AG09319 (cell line): ENCODE data around the gene OPRL1.
"Not testable (repeated sequence)": the region's sequence is repeated elsewhere in the genome, so short reads cannot be mapped to it uniquely, and the experiment has no call there.

ENCODE experiments used
- DNase-seq: peaks from one replicate; pipeline ENCODE4 v3.0.0-alpha.2; 2010; ENCODE audit warnings: low read depth; ENCODE audit errors: extremely low read depth
- TF ChIP-seq, protein P1 (sequence below): IDR thresholded peaks from 2 replicates; pipeline ENCODE4 v1.5.1; 2011; ENCODE audit warnings: low read depth, mild to moderate bottlenecking, inconsistent platforms, low read length, moderate library complexity

OPRL1 gene

DNA sequence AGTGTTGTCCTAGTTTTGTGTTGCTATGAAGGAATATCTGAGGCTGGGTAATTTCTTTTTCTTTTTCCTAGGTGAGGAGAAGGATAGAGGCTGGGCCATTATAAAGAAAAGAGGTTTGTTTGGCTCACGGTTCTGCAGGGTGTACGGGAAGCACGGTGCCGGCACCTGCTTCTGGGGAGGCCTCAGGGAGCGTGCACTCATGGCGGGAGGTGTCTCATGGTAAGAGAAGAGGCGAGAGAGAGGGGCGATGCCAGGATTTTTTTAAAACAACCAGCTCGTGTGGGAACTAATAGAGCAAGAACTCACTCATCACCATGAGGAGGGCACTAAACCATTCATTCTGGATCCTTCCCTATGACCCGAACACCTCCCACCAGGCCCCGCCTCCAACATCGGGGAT lies 41.7 kb downstream of the OPRL1 start:
- TF ChIP-seq, protein P1, sequence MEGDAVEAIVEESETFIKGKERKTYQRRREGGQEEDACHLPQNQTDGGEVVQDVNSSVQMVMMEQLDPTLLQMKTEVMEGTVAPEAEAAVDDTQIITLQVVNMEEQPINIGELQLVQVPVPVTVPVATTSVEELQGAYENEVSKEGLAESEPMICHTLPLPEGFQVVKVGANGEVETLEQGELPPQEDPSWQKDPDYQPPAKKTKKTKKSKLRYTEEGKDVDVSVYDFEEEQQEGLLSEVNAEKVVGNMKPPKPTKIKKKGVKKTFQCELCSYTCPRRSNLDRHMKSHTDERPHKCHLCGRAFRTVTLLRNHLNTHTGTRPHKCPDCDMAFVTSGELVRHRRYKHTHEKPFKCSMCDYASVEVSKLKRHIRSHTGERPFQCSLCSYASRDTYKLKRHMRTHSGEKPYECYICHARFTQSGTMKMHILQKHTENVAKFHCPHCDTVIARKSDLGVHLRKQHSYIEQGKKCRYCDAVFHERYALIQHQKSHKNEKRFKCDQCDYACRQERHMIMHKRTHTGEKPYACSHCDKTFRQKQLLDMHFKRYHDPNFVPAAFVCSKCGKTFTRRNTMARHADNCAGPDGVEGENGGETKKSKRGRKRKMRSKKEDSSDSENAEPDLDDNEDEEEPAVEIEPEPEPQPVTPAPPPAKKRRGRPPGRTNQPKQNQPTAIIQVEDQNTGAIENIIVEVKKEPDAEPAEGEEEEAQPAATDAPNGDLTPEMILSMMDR, result no peak

DNA sequence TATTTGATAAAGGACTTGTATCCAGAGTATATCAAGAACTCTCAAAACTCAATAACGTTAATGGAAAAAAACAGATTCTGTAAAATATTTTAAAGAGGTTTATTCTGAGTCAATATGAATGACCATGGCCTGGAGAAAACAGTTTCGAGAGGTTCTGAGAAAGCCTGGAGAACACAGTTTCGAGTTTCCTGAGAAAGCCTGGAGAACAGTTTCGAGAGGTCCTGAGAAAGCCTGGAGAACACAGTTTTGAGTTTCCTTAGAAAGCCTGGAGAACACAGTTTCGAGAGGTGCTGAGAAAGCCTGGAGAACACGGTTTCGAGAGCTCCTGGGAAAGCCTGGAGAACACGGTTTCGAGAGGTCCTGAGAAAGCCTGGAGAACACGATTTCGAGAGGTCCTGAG lies 43.0 kb downstream of the OPRL1 start:
- not testable (repeated sequence) for DNase-seq

More for the DNA sequence above, 41.7 kb downstream of the OPRL1 start:
- no peak for DNase-seq

DNA sequence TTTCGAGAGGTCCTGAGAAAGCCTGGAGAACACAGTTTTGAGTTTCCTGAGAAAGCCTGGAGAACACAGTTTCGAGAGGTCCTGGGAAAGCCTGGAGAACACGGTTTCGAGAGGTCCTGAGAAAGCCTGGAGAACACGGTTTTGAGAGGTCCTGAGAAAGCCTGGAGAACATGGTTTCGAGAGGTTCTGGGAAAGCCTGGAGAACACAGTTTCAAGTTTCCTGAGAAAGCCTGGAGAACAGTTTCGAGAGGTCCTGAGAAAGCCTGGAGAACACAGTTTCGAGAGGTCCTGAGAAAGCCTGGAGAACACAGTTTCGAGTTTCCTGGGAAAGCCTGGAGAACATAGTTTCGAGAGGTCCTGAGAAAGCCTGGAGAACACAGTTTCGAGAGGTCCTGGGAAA lies 43.6 kb downstream of the OPRL1 start:
- not testable (repeated sequence) for DNase-seq

DNA sequence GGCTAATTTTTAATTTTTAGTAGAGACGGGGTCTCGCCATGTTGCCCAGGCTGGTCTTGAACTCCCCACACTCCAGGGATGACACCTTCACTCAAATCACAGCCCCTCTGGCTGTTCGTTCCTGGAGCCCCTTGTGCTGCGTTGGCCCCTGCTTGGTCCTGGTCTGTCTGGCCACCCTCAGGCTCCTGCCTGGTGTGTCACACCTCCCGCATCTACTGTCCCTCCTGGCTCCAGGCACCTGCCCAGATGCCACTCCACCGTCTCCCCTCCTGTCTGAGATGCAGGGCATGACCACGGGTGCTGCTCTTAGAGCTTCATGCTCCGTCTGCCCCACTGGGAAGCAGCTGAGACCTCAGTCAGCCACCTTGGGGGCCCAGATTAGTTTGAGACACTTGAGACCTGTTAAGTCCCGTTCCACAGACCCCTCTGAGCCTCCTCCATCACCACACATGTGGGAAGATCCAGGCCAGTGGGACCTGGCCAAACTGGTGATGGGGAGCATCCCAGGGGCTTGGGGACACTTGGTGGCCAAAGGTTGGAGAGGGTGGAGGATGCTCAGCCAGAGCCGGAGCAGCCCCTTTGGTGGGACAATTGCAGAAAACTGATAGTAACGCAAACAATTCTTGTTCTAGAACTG lies 49.4 kb downstream of the OPRL1 start:
- TF ChIP-seq, protein P1, result no peak
- DNase-seq, result no peak

DNA sequence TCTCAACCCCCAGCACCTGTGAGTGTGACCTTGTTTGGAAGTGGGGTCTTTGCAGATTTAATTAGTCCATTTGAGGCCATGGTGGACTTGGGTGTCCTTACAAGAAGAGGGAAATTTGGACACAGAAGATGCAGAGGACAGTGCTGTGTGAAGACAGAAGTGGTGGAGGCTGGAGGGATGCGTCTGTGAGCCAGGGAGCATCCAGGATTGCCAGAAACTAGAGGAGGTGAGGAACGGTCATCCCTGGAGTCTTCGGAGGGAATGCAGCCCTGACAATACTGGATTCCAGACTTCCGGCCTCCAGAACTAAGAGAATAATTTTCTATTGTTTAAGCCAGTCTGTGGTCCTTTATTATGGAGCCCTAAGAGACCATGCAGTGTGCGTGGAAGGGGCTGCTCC lies 50.4 kb downstream of the OPRL1 start:
- DNase-seq, result no peak
- TF ChIP-seq, protein P1, result no peak

DNA sequence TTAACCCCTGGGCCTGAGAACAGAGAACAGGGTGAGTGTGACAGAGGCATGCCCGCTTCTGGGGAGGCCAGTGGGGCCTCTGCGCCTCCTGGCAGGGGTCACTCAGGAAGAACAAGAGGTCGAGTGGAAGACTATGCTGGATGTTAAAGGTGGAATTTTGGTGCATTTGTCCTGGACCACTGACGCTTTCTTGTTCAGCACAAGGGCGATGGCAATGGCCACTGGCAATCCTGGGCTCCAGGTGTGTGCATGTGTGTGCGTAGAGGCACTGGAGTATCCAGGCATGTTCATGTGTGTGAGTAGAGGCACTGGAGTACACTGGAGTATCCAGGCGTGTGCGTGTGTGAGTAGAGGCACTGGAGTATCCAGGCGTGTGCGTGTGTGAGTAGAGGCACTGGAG lies 51.0 kb downstream of the OPRL1 start:
- DNase-seq, result no peak
- TF ChIP-seq, protein P1, result no peak

DNA sequence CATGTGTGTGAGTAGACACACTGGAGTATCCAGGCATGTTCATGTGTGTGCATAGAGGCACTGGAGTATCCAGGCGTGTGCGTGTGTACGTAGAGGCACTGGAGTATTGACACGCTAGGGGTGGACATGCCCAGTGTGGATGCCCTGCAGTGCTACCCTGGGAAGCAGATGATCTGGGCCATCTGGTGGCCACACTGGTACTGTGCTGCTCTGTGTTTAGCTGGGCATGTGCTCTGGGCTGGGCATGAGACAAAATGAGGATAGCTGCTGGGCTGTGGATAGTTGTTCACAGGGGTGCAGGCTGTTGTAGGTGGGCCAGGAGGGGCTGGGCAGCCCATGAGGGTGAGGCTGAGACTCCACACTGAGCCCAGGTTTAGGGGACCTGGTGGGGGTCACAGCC lies 51.5 kb downstream of the OPRL1 start:
- TF ChIP-seq, protein P1, result no peak; the same call in 1 of the 2 replicates
- DNase-seq, result no peak

DNA sequence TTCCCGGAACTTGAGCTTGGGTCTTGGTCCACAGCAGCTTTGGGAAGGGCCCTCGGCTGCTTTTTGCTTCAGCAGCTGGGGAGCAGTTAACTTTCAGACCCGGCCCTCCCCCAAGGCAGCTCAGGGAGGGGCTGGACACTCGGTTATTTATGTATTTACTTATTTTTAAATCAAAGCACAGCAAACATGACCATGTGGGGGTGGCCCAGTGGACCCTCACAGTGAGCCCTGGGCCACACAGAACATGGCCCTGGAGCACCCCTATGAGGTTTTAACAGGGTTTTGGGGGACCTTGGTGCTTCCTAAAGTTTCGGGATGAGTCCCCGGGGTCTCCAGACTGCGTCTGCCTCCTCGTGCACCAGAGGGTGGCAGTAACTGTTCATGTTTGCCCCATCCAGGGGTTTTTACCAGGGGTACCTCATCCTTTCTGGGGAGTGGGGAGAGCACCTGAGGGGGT lies 54.1 kb downstream of the OPRL1 start:
- TF ChIP-seq, protein P1, result no peak; the same call in 1 of the 2 replicates
- DNase-seq, result no peak

DNA sequence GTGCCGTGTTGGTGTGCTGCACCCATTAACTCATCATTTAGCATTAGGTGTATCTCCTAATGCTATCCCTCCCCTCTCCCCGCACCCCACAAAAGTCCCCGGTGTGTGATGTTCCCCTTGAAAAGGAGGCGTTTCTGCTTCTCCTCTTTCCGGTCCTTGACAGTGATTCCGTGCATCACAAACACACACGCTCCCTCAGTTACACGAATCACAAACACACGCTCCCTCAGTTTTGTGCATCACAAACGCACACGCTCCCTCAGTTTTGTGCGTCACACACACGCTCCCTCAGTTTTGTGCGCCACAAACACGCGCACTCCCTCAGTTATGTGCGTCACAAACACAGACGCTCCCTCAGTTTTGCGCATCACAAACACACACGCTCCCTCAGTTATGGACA lies 54.9 kb downstream of the OPRL1 start:
- not testable (repeated sequence) for DNase-seq
